Activated CD4-positive, alpha-beta T cell treated with anti-CD3 and anti-CD28 coated beads, Interleukin-2, amount 10 ng/mL, durations not matched to agents 24 days and 14 days (primary cell): Measurements from ENCODE around the gene RUFY3. TPM values are rescaled to one million over a fixed set of nuclear protein-coding genes. Genes with fewer than 3 reads are reported as not detected.
"Not testable (repeated sequence)": the region's sequence is repeated elsewhere in the genome, so short reads cannot be mapped to it uniquely, and the experiment has no call there.

Experiments used
- DNase-seq: peaks from one replicate; pipeline ENCODE4 v3.0.0; 2022
- H3K27ac Mint-ChIP-seq: one replicate; pipeline ENCODE4 v1.8.0; 2022; ENCODE audit warnings: mild to moderate bottlenecking, mixed read lengths
- H3K27me3 Mint-ChIP-seq: one replicate; pipeline ENCODE4 v1.8.0; 2022; ENCODE audit warnings: mixed read lengths
- H3K36me3 Mint-ChIP-seq: one replicate; pipeline ENCODE4 v1.8.0; 2022; ENCODE audit warnings: low read depth, mild to moderate bottlenecking, mixed read lengths
- H3K4me1 Mint-ChIP-seq: one replicate; pipeline ENCODE4 v1.8.0; 2021; ENCODE audit warnings: mixed read lengths
- H3K4me3 Mint-ChIP-seq: one replicate; pipeline ENCODE4 v1.8.0; 2022; ENCODE audit warnings: mild to moderate bottlenecking, moderate library complexity, mixed read lengths
- H3K9me3 Mint-ChIP-seq: one replicate; pipeline ENCODE4 v1.8.0; 2021; ENCODE audit warnings: mixed read lengths
- intact Hi-C: fragments of 100-400 bp; cut with micrococcal nuclease; formaldehyde crosslinking; loops from one replicate; pipeline ENCODE4 v1.15.1; 2023
- total RNA-seq: library from RNA; stranded (reverse); gene quantifications from 2 replicates; pipeline ENCODE4 v1.2.3, GENCODE V29; 2022

RUFY3 gene, protein sequence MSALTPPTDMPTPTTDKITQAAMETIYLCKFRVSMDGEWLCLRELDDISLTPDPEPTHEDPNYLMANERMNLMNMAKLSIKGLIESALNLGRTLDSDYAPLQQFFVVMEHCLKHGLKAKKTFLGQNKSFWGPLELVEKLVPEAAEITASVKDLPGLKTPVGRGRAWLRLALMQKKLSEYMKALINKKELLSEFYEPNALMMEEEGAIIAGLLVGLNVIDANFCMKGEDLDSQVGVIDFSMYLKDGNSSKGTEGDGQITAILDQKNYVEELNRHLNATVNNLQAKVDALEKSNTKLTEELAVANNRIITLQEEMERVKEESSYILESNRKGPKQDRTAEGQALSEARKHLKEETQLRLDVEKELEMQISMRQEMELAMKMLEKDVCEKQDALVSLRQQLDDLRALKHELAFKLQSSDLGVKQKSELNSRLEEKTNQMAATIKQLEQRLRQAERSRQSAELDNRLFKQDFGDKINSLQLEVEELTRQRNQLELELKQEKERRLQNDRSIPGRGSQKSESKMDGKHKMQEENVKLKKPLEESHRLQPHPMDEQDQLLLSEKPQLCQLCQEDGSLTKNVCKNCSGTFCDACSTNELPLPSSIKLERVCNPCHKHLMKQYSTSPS
- 11.5 and 14.8 TPM in 2 replicates for total RNA-seq

- H3K4me3 Mint-ChIP-seq, result peak within 1 kb of the TSS; percentile 35
- no peaks in the 10 kb centered on the region for H3K27me3 Mint-ChIP-seq
- peaks cover 14% of the 10 kb centered on the region for H3K4me1 Mint-ChIP-seq
- H3K27ac Mint-ChIP-seq, result peak within 1 kb of the TSS; percentile 67
- no peaks in the 10 kb centered on the region for H3K36me3 Mint-ChIP-seq
- intact Hi-C loops, result loop anchor here (2.0 kb wide), 1 partner anchor 15 kb away; no protein-coding TSS in a partner anchor
- H3K9me3 Mint-ChIP-seq, result no peaks in the 10 kb centered on the region
- no peak for DNase-seq
Measured at GRCh38 chr4:70721747-70722146, at the start of gene RUFY3. TSS of gene RUFY3 (plus strand) at chr4:70721964. CDS start at chr4:70722574, 610 bp downstream.

- H3K4me3 Mint-ChIP-seq, result no peak overlapping the region
- no peaks in the 10 kb centered on the region for H3K36me3 Mint-ChIP-seq
- intact Hi-C loops, result no loop called here
- no peaks in the 10 kb centered on the region for H3K9me3 Mint-ChIP-seq
- peaks cover 27% of the 10 kb centered on the region for H3K27me3 Mint-ChIP-seq
- DNase-seq, result no peak
- H3K4me1 Mint-ChIP-seq, result peaks cover 20% of the 10 kb centered on the region
- no peak overlapping the region for H3K27ac Mint-ChIP-seq
Measured at GRCh38 chr4:70674191-70674590, 47.6 kb upstream of the RUFY3 start.

- Mint-ChIP-seq H3K4me3 (no peak overlapping the region), H3K27me3 (peaks cover 27% of the 10 kb centered on the region), H3K27ac (no peak overlapping the region), H3K36me3 (no peaks in the 10 kb centered on the region), H3K4me1 (peaks cover 24% of the 10 kb centered on the region), H3K9me3 (no peaks in the 10 kb centered on the region)
- DNase-seq, result no peak
- intact Hi-C loops, result no loop called here
Measured at GRCh38 chr4:70674731-70675130, 47.0 kb upstream of the RUFY3 start.

GRCh38 chr4:70676554-70677090, 45.1 kb upstream of the RUFY3 start:
- Mint-ChIP-seq H3K4me3 (no peak overlapping the region), H3K27me3 (peaks cover 18% of the 10 kb centered on the region), H3K36me3 (no peaks in the 10 kb centered on the region), H3K27ac (no peak overlapping the region), H3K9me3 (no peaks in the 10 kb centered on the region), H3K4me1 (peaks cover 24% of the 10 kb centered on the region)
- no peak for DNase-seq
- intact Hi-C loops, result no loop called here

- H3K9me3 Mint-ChIP-seq, result no peaks in the 10 kb centered on the region
- peaks cover 16% of the 10 kb centered on the region for H3K27me3 Mint-ChIP-seq
- H3K27ac Mint-ChIP-seq, result peak overlapping the region; percentile 3
- peaks cover 24% of the 10 kb centered on the region for H3K4me1 Mint-ChIP-seq
- intact Hi-C loops, result no loop called here
- no peaks in the 10 kb centered on the region for H3K36me3 Mint-ChIP-seq
- no peak for DNase-seq
- H3K4me3 Mint-ChIP-seq, result peak overlapping the region; percentile 34
Measured at GRCh38 chr4:70678383-70678999, 43.3 kb upstream of the RUFY3 start.

- H3K4me3 Mint-ChIP-seq, result no peak overlapping the region
- no peaks in the 10 kb centered on the region for H3K36me3 Mint-ChIP-seq
- DNase-seq, result no peak
- peaks cover 20% of the 10 kb centered on the region for H3K4me1 Mint-ChIP-seq
- H3K27ac Mint-ChIP-seq, result no peak overlapping the region
- no peaks in the 10 kb centered on the region for H3K9me3 Mint-ChIP-seq
- peaks cover 3% of the 10 kb centered on the region for H3K27me3 Mint-ChIP-seq
- intact Hi-C loops, result loop anchor here (10.0 kb wide), 1 partner anchor 504 kb away; no protein-coding TSS in a partner anchor
Measured at GRCh38 chr4:70680934-70681333, 40.8 kb upstream of the RUFY3 start.

- Mint-ChIP-seq H3K4me1 (peaks cover 17% of the 10 kb centered on the region), H3K36me3 (no peaks in the 10 kb centered on the region), H3K27ac (no peak overlapping the region), H3K27me3 (peaks cover 1% of the 10 kb centered on the region), H3K4me3 (no peak overlapping the region), H3K9me3 (no peaks in the 10 kb centered on the region)
- DNase-seq, result no peak
- intact Hi-C loops, result loop anchor here (10.0 kb wide), 1 partner anchor 503 kb away; no protein-coding TSS in a partner anchor
Measured at GRCh38 chr4:70681704-70682103, 40.1 kb upstream of the RUFY3 start.

GRCh38 chr4:70682142-70682541, 39.6 kb upstream of the RUFY3 start:
- DNase-seq, H3K4me3 Mint-ChIP-seq, H3K27me3 Mint-ChIP-seq, H3K36me3 Mint-ChIP-seq, H3K9me3 Mint-ChIP-seq, H3K27ac Mint-ChIP-seq: not testable (repeated sequence)
- intact Hi-C loops, result loop anchor here (10.0 kb wide), 1 partner anchor 503 kb away; no protein-coding TSS in a partner anchor
- peaks cover 13% of the 10 kb centered on the region for H3K4me1 Mint-ChIP-seq

DNA sequence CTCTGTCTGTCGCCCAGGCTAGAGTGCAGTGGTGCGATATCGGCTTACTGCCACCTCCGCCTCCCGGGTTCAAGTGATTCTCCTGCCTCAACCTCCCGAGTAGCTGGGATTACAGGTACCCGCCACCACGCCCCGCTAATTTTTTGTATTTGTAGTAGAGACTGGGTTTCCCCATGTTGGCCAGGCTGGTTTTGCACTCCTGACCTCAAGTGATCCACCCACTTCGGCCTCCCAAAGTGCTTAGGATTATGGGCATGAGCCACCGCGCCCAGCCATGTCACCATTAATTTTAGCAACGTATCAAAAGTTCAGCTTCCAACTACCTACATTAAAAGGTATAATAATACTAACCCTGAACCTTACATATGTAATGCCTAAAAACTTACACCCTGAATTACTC, 34.4 kb upstream of the RUFY3 start:
- Mint-ChIP-seq H3K9me3 (no peaks in the 10 kb centered on the region), H3K27me3 (peaks cover 1% of the 10 kb centered on the region), H3K36me3 (peaks cover 31% of the 10 kb centered on the region), H3K4me3 (peak overlapping the region; percentile 99), H3K27ac (peak overlapping the region; percentile 96), H3K4me1 (peaks cover 28% of the 10 kb centered on the region)
- peak; percentile 66 for DNase-seq
- intact Hi-C loops, result loop anchor here (5.0 to 10.0 kb wide), 2 partner anchors 35 to 497 kb away; no protein-coding TSS in a partner anchor

- H3K9me3 Mint-ChIP-seq, result no peaks in the 10 kb centered on the region
- peak within 1 kb of the TSS; percentile 99 for H3K4me3 Mint-ChIP-seq
- intact Hi-C loops, result loop anchor here (1.0 to 10.0 kb wide), 11 partner anchors 17 to 497 kb away; partner anchors contain the start of genes DCK, GRSF1 and MOB1B
- peak within 1 kb of the TSS; percentile 96 for H3K27ac Mint-ChIP-seq
- H3K36me3 Mint-ChIP-seq, result peaks cover 31% of the 10 kb centered on the region
- H3K27me3 Mint-ChIP-seq, result peaks cover 1% of the 10 kb centered on the region
- DNase-seq, result peak; percentile 97
- H3K4me1 Mint-ChIP-seq, result peaks cover 28% of the 10 kb centered on the region
Measured at GRCh38 chr4:70687821-70688794, 33.7 kb upstream of the RUFY3 start, which contains the start of gene UTP3. TSS of gene UTP3 (plus strand) at chr4:70688532. CDS start at chr4:70688678, 146 bp downstream.

GRCh38 chr4:70688795-70689231, 33.0 kb upstream of the RUFY3 start:
- DNase-seq, result peak; percentile 73
- Mint-ChIP-seq H3K9me3 (no peaks in the 10 kb centered on the region), H3K4me3 (peak overlapping the region; percentile 99)

GRCh38 chr4:70691661-70692060, 30.1 kb upstream of the RUFY3 start:
- H3K36me3 Mint-ChIP-seq, result peaks cover 33% of the 10 kb centered on the region

More at GRCh38 chr4:70688795-70689231, 33.0 kb upstream of the RUFY3 start:
- peaks cover 28% of the 10 kb centered on the region for H3K4me1 Mint-ChIP-seq
- intact Hi-C loops, result loop anchor here (1.0 to 10.0 kb wide), 11 partner anchors 16 to 496 kb away; partner anchors contain the start of genes DCK, GRSF1 and MOB1B
- H3K36me3 Mint-ChIP-seq, result peaks cover 33% of the 10 kb centered on the region
- H3K27me3 Mint-ChIP-seq, result peaks cover 1% of the 10 kb centered on the region
- peak overlapping the region; percentile 96 for H3K27ac Mint-ChIP-seq

More at GRCh38 chr4:70691661-70692060, 30.1 kb upstream of the RUFY3 start:
- no peaks in the 10 kb centered on the region for H3K9me3 Mint-ChIP-seq
- peak overlapping the region; percentile 55 for H3K4me3 Mint-ChIP-seq
- no peak for DNase-seq
- no peak overlapping the region for H3K27ac Mint-ChIP-seq
- intact Hi-C loops, result no loop called here
- peaks cover 28% of the 10 kb centered on the region for H3K4me1 Mint-ChIP-seq
- H3K27me3 Mint-ChIP-seq, result no peaks in the 10 kb centered on the region
